CD4-positive, alpha-beta T cell (primary cell): ENCODE measurements around the gene LRIF1. TPM values are rescaled to one million over a fixed set of nuclear protein-coding genes. Genes with fewer than 3 reads are reported as not detected.

Experiments used
- ATAC-seq: fragments of 200-7000 bp; cut with Tn5 transposase; one replicate; pipeline ENCODE4 v1.10.0; 2022; ENCODE audit warnings: mild to moderate bottlenecking; ENCODE audit not compliant: poor library complexity
- CTCF ChIA-PET: fragments of 350-600 bp; sonication (Branson Sonifier 250); formaldehyde crosslinking; loops from one replicate; lab custom pipeline; 2021; ENCODE audit warnings: antibody characterized with exemption, inconsistent platforms; lab: Charles Lee
- POLR2A ChIA-PET: fragments of 350-600 bp; sonication (Branson Sonifier 250); formaldehyde crosslinking; loops from one replicate; lab custom pipeline; 2021; ENCODE audit warnings: antibody characterized with exemption, inconsistent platforms; lab: Charles Lee
- DNase-seq, 14 experiments: peaks; one replicate each; pipeline ENCODE4 v3.0.0-alpha.2; 2013 to 2020; ENCODE audit warnings: mixed read lengths in 2 of 14
- H3K27ac ChIP-seq, 2 donors: one replicate each; pipeline versions ENCODE4 v1.5.1 to v1.7.0; 2013; ENCODE audit warnings: low read length in 2 of 2, low read depth in 1 of 2, mild to moderate bottlenecking in 1 of 2
- H3K27me3 ChIP-seq, 2 experiments: 1 replicate in 1 of 2; 2 replicates in 1 of 2; pipeline versions ENCODE4 v1.6.1 to v1.7.0; 2013; ENCODE audit warnings: low read length in 2 of 2, control low read depth in 1 of 2, mild to moderate bottlenecking in 1 of 2, moderate library complexity in 1 of 2; ENCODE audit not compliant: insufficient read depth in 2 of 2, control insufficient read depth in 1 of 2
- H3K36me3 ChIP-seq: one replicate; pipeline ENCODE4 v1.6.1; 2013; ENCODE audit warnings: low read length, control low read depth; ENCODE audit not compliant: insufficient read depth
- H3K4me1 ChIP-seq: one replicate; pipeline ENCODE4 v1.6.1; 2013; ENCODE audit warnings: low read length, control low read depth; ENCODE audit not compliant: insufficient read depth
- H3K4me3 ChIP-seq: one replicate; pipeline ENCODE4 v1.5.1; 2013; ENCODE audit warnings: mild to moderate bottlenecking, low read length, moderate library complexity
- H3K9me3 ChIP-seq, 2 experiments: 1 replicate in 1 of 2; 2 replicates in 1 of 2; pipeline versions ENCODE4 v1.6.1 to v1.7.0; 2013; ENCODE audit warnings: low read length in 2 of 2, mild to moderate bottlenecking in 2 of 2, control low read depth in 1 of 2, moderate library complexity in 1 of 2; ENCODE audit not compliant: control insufficient read depth in 1 of 2, insufficient read depth in 1 of 2
- H3K27ac Mint-ChIP-seq: one replicate; pipeline ENCODE4 v1.8.0; 2020; ENCODE audit warnings: mixed read lengths
- H3K27me3 Mint-ChIP-seq: one replicate; pipeline ENCODE4 v1.8.0; 2021; ENCODE audit warnings: mixed read lengths
- H3K36me3 Mint-ChIP-seq: one replicate; pipeline ENCODE4 v1.8.0; 2021; ENCODE audit warnings: low read depth, mixed read lengths
- H3K4me1 Mint-ChIP-seq: one replicate; pipeline ENCODE4 v1.8.0; 2021; ENCODE audit warnings: low read depth, mixed read lengths
- H3K4me3 Mint-ChIP-seq: one replicate; pipeline ENCODE4 v1.8.0; 2020; ENCODE audit warnings: mild to moderate bottlenecking, mixed read lengths
- H3K9me3 Mint-ChIP-seq: one replicate; pipeline ENCODE4 v1.8.0; 2020; ENCODE audit warnings: mixed read lengths
- CTCF ChIP-seq: fragments of 200-600 bp; IDR thresholded peaks from one replicate; pipeline ENCODE4 v1.8.0; 2022; ENCODE audit warnings: antibody characterized with exemption, mild to moderate bottlenecking
- intact Hi-C, 2 experiments: fragments of 100-400 bp; cut with DNase I in 1 of 2; cut with micrococcal nuclease in 1 of 2; formaldehyde crosslinking; loops; one replicate each; pipeline versions ENCODE4 v1.15.1 to v1.9.0; 2023 to 2025; cut with DNase I, micrococcal nuclease
- total RNA-seq, 174 experiments: library from RNA in 2 of 174; stranded (reverse) in 2 of 174; gene quantifications; one replicate each; pipeline ENCODE4 v1.2.3 and lab custom pipeline; 2021 to 2026

LRIF1 gene
- total RNA-seq, 2 experiments from 2014 or later = 1.6 to 1.8 TPM

- Histone ChIP-seq H3K36me3 (no peaks in the 10 kb centered on the region), H3K4me1 (peaks cover 4% of the 10 kb centered on the region), H3K27me3 (no peaks in the 10 kb centered on the region), H3K4me3 (no peak overlapping the region), H3K27ac (no peak overlapping the region), H3K9me3 (peaks cover 7 to 9% of the 10 kb centered on the region in 2 experiments)
- TF ChIP-seq CTCF = no peak
- Mint-ChIP-seq H3K4me3 (no peak overlapping the region), H3K36me3 (peaks cover 34% of the 10 kb centered on the region), H3K27ac (no peak overlapping the region), H3K9me3 (peaks cover 8% of the 10 kb centered on the region), H3K27me3 (peaks cover 18% of the 10 kb centered on the region), H3K4me1 (peaks cover 13% of the 10 kb centered on the region)
- no peak for ATAC-seq
- ChIA-PET POLR2A (no interaction called here), CTCF (no interaction called here)
- intact Hi-C loops = loop anchor here in 1 of 2 experiments (5.0 kb wide), 1 partner anchor 36 kb away; no protein-coding TSS in a partner anchor
- no peak for DNase-seq
Measured at GRCh38 chr1:110918016-110918415, 45.7 kb downstream of the LRIF1 start.

GRCh38 chr1:110916669-110917306 lies 46.9 kb downstream of the LRIF1 start:
- peaks cover 18% of the 10 kb centered on the region for H3K27me3 Mint-ChIP-seq
- ChIA-PET CTCF (no interaction called here), POLR2A (interaction anchor here (1.1 kb wide), 2 partner anchors 12 to 47 kb away, joined by 3 read pairs; partner anchors contain the start of gene LRIF1)
- DNase-seq (peak in 4 of 14 experiments; percentile 19 to 55 (median 42)), ATAC-seq (peak; percentile 54)
- H3K4me1 Mint-ChIP-seq = peaks cover 13% of the 10 kb centered on the region
- H3K27ac Mint-ChIP-seq = no peak overlapping the region
- Histone ChIP-seq H3K4me1 (peaks cover 4% of the 10 kb centered on the region), H3K27me3 (no peaks in the 10 kb centered on the region), H3K27ac (no peak overlapping the region), H3K4me3 (no peak overlapping the region), H3K36me3 (no peaks in the 10 kb centered on the region), H3K9me3 (peaks cover 9 to 15% of the 10 kb centered on the region in 2 experiments)
- no peak overlapping the region for H3K4me3 Mint-ChIP-seq
- no peak for TF ChIP-seq CTCF
- peaks cover 8% of the 10 kb centered on the region for H3K9me3 Mint-ChIP-seq
- H3K36me3 Mint-ChIP-seq = peaks cover 22% of the 10 kb centered on the region
- intact Hi-C loops = loop anchor here in 1 of 2 experiments (5.0 kb wide), 1 partner anchor 34 kb away; no protein-coding TSS in a partner anchor

- H3K27me3 Mint-ChIP-seq = peaks cover 18% of the 10 kb centered on the region
- H3K4me1 Mint-ChIP-seq = peaks cover 13% of the 10 kb centered on the region
- no peaks in the 10 kb centered on the region for H3K27me3 ChIP-seq
- no peak overlapping the region for H3K27ac Mint-ChIP-seq
- intact Hi-C loops = loop anchor here in 1 of 2 experiments (5.0 kb wide), 1 partner anchor 34 kb away; no protein-coding TSS in a partner anchor
- ChIA-PET POLR2A (interaction anchor here (1.1 kb wide), 1 partner anchor 12 kb away, joined by 3 read pairs; no protein-coding TSS in a partner anchor), CTCF (no interaction called here)
- no peak overlapping the region for H3K4me3 ChIP-seq
- DNase-seq (no peak), ATAC-seq (no peak)
- H3K36me3 Mint-ChIP-seq = peaks cover 19% of the 10 kb centered on the region
- peaks cover 12 to 15% of the 10 kb centered on the region in 2 experiments for H3K9me3 ChIP-seq
- peaks cover 4% of the 10 kb centered on the region for H3K4me1 ChIP-seq
- H3K27ac ChIP-seq = no peak overlapping the region
- TF ChIP-seq CTCF = no peak
- H3K9me3 Mint-ChIP-seq = peaks cover 10% of the 10 kb centered on the region
- no peak overlapping the region for H3K4me3 Mint-ChIP-seq
- no peaks in the 10 kb centered on the region for H3K36me3 ChIP-seq
Measured at GRCh38 chr1:110916274-110916668, 47.5 kb downstream of the LRIF1 start.
